HPDE6-E6E7 (cell line): Measurements from ENCODE around the gene SLC3A2.
"Not testable (repeated sequence)": the region's sequence is repeated elsewhere in the genome, so short reads cannot be mapped to it uniquely, and the experiment has no call there.

Source experiments
- DNase-seq: peaks from one replicate; pipeline ENCODE4 v3.0.0; 2011; ENCODE audit warnings: missing footprints; ENCODE audit errors: extremely low spot score

The SLC3A2 gene

DNA sequence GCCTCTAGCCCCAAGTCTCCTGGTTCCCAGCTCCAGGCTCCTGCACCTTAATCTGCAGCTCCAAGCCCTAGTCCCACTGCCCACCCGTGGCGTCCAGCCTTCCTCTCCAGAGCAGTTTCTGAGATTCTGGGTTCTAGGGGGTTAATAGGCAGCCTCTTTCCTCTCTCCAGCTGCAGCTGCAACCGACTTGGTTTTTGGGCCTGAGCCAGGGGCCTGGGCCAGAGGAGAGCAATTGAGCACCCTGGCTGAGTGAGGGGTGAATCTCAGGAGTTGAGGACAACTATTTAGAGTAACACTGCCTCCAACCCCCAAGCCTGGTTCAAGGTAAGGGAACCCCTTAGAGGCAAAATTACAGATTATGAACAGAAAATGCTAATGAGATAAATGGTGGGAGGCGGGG lies 49.5 kb downstream of the SLC3A2 start:
- DNase-seq, result no peak

DNA sequence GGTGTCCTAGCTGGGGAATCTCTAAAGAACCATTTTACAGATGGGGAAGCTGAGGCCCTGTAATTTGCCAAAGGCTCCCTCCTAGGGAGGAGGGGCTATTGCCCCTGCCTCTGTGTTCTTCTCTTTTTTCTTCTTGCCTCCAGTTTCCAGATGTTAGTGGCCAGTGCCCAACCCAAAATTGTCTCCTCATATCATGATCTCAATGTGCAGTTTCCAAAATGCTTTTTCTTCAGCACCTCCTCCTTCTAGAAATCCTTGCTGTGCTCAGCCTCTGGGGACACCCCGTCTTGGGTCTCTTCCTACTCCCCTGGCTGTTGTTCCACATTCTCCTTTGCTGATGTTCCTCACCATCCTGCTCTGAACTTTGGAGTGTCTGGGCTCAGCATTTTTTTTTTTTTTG lies 50.0 kb downstream of the SLC3A2 start:
- DNase-seq, result no peak

DNA sequence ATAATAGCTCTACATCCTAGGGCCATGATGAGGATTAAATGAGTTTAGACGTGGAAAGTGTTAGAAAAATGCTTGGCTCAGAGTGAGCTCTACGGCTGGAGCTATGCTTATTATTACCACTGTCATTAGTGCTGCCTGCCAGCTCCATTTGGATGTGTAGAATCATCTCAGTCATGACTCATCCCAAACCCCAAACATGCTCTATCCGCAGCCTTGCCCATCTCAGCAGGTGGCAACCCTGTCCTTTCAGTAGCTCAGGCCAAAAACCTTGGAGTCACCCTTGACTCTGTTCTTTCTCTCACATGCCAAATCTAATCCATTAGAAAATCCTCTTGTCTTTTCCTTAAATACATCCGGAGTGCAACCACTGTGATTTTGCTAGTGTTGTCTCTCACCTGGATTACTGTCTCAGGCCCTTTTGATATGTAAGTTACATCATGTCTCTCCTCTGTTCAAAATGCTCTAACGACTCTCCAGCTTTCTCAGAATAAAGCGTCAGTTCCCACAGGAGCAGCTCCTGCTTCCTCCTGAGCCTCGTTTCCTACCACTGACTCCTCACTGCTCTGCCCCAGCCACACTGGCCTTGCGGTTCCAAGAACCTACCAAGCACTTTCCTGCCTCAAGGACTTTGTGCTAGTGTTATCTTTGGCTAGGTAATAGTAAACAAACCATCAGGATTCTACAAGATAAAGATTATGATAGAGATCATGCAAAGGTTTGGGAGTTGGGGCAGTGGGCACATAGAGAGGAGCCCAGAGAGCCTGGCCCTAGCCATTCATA lies 51.0 kb downstream of the SLC3A2 start:
- DNase-seq, result no peak

DNA sequence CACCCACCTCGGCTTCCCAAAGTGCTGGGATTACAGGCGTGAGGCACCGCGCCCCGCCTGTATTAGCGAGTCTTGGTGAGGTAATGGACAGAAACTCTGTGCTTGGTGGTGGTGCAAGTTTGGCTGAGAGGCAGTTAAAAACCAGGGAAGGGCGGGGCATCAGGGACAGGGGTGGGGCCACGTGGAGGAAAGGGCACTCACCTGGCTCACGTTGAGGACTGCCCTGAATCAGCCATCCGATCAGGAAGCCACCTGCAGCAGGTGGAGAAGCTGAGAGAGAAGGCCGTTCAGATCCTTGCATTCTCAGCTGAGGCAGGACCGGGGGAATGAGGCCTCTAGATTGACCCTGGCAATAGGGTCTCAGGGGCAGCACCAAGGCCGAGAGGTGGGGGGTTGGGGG lies 52.6 kb downstream of the SLC3A2 start:
- no peak for DNase-seq

DNA sequence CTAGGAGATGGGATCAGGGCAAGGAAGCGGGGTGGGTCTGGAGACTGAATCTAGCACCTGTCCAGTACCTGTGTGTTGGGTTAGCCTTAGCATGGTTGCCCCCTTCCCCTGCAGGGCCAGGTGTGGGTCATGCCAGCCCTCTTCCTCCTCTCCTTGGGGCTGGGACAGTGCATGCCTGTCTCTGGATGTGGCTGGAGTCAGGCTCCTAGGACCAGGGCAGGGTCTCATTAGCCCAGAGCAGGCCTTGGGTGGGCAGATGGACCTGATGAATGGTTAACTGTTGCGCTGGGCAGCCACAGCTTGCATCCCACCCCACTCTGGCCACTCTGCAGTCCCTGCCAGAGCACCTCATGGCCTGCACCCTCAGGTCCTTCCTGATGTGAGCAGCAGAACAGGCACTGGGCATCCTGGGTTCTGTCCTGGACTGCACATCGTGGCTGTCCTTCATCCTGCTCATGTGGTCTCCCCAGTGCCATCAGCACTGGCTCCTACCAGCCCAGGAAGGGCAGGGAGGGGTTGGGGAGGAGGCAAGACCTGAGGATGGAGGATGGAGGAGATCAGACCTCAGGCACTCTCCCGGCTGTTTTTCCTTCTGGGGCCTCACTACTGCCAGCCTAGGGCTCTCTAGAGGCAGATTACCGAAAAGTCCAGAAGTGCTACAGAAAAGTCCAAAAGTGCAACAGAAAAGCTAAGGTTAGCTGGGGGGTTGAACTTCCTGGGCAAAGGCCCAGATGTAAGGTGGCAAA lies 53.2 kb downstream of the SLC3A2 start:
- DNase-seq, result no peak

DNA sequence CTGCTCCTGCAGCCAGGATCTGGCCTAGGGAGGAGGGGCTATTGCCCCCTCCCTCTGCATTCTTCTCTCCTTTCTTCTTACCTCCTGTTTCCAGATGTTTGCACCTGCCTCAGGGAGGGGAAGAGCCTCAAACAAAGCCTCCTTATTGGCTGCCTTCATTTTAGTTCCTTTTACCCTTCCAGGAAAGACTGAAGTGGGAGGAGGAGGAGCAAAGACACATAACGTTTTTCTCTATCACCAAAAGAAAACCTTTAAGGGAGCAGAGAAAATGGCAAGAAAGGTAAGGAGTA lies 53.7 kb downstream of the SLC3A2 start:
- DNase-seq, result no peak

DNA sequence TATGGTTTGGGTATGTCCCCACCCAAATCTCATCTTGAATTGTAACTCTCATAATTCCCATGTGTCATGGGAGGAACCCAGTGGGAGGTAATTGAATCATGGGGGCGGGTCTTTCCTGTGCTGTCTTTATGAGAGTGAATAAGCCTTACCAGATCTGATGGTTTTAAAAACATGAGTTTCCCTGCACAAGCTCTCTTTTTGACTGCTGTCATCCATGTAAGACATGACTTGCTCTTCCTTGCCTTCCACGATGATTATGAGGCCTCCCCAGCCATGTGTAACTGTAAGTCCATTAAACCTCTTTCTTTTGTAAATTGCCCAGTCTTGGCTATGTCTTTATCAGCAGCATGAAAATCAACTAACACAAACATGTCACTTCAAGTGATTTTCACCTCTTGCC lies 56.8 kb downstream of the SLC3A2 start:
- not testable (repeated sequence) for DNase-seq
